GM21619 (cell line): Measurements from ENCODE around the gene CCNYL1.
"Not testable (repeated sequence)": the region's sequence is repeated elsewhere in the genome, so short reads cannot be mapped to it uniquely, and the experiment has no call there.

ENCODE experiments used
- ATAC-seq: cut with Tn5 transposase; IDR thresholded peaks from one replicate; pipeline ENCODE4 v1.9.1; 2021; ENCODE audit not compliant: unreplicated experiment

Gene CCNYL1

DNA sequence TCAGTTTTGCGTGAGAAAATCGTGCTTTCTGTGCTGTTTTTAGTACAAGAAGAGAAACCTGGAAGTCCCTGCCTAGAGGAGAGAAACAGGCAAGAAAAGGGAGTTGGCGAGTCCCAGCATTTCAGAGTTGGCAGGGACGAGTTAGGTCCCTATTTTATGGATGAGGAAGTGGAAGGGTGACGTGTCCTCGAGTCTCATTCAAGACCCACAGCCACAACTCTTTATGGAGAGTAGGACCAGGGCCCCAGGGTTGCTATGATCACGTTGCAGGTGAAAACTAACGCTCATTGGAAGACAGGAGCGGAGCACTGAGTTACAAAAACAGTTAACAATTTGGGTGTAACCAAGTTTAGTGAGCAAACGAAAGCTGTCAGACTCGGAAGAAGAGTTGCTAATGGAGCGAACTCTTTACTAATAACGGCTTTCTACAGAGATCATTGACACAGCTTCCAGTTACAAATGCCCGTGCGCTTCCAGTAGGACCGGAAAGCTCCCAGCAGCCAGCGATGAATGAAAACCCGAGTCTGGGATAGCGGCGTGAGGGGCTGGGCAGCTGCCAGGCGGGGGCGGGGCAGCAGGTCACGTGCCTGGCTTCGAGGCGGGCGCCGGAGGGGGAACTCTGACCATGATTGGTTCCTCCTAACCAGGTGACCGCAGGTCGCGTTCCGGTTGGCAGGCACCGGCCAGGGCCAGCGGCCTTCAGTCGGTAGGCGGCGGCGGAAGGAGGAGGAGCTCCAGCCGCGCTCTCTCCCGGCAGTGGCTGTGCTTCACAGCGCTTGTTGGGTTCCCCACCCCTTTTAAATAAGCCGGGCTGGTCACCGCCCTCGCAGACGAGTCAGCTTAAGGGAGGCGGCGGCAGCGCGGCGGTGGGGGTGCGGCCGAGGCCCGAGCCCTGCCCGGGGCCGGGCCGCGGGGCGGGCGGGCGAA, at the start of gene CCNYL1:
Gene CCNYL1 (plus strand): TSS at position 827 of the 927 bp plus-strand sequence. CDS start 257 bp downstream, outside the sequence.
- peak; percentile 96 for ATAC-seq

DNA sequence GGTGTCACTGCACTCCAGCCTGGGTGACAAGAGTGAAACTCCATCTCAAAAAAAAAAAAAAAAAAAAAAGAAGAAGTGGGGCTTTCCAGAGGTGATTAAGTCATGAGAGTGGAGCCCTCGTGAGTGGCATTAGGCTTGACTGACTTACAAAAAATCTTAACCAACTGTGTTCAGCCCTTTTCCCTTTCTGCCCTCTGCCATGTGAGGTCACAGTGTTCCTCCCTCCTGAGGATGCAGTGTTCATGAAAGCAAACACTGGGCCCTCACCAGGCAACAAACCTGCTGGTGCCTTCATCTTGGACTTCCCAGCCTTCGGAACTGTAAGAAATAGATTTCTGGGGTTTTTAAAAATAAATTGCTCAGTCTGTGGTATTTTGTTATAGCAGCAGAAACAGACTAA, 49.2 kb upstream of the CCNYL1 start:
- peak; percentile 91 for ATAC-seq

DNA sequence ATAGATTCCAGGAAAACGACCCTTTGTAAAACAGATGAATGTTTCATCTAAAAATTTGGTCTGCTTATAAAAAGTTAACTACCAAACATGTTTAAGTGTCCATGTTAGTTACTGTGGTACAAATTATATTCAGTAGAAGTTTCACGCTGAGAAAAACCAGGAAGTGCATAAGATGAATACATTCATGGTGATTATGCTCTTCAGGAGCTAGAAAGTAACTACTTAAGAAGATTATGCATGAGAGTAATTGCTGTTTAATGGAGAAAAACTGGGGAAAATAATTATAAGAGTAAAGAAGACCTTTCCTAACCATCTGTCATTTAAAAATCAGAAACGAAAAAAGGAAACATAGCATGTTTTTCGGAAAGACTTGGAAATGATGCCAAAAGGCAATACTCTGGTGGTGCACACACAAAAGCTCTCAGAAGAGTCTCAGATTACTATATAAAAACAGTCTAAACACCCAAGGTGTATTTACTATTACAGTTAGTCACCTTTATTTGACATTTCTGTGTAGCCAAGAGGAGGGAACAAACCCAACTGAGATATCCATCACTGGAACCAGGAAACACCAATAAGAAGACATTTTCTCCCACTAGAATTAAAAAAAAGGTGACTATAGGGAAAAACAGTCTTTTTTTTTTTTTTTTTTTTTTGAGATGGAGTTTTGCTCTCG, 47.4 kb upstream of the CCNYL1 start:
- no peak for ATAC-seq

DNA sequence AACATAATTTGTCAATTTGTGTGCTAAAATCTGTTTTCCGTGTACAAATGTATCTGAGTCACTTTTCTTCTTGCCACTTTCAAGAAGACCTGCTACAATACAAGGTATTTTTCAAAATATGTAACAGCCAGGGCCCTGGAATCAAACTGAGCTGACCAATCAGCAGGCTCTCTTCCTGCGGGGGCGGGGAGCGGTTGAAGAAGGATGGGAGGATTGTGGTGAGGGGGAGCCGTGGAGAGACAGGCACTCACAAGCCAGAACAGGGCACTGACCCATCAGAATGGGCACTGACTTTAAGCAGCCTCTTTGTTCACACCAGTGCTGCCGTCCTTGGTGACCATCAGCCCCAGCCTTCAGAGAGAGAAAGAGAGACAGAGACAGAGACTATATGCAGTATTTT, 40.6 kb upstream of the CCNYL1 start:
- no peak for ATAC-seq

DNA sequence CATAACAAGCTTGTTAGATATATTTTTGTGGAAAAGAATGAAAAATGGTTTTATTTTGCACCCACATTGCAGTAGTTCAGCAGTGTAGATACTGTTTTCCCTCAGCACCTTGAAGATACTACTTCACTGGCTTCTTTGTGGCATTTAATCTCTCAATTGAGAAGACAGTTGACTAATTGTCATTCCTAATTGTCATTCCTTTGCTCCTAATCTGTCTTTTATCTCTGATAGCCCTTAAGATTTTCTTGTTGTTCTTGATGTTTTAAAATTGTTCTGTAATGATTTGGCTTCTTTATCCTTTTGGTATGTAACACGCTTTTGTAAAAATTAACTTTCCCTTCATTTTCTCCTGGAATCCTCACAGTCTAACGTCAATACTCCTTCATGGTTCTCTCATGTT, 38.0 kb upstream of the CCNYL1 start:
- ATAC-seq: no peak

DNA sequence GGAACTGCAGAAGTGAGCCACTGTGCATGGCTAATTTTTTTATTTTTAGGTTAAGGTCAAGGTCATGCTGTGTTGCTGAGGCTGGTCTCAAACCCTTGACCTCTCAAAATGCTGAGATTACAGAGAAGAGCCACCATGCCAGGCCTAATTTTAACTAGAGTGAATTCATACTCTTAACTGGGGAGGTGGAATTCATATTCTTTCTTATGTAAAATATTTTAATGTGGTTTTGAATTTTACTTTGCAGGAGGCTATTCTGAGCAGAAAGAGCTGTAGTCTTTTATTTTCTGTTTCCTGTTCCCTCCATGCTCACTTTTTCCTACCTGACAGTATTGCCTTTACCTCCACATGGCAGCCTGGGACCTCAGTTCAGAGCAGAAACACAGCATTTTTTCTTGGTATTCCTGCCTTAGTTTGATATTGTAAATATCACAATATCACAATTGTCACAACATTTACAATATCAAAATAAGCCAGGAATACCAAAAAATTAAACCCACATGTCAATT, 37.1 kb upstream of the CCNYL1 start:
- no peak for ATAC-seq

DNA sequence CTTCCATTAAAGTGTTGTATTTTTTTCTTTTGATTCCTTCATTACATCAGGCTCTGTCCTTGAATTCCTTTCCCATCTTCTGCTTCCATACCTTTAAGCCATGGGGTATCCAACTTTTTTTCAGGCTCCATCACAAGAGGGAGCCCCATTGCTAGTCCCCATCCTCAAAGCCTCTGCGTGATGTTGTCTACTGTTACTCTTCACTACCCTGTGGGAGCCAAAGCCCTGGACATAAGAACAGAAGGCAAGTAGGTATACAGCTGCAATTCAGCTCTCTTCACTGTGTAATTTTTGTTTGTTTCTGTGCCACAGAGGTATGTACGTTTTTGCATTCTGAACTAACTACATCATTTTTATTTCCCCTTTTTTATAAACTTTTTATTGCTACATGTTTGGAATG, 36.6 kb upstream of the CCNYL1 start:
- ATAC-seq: no peak

DNA sequence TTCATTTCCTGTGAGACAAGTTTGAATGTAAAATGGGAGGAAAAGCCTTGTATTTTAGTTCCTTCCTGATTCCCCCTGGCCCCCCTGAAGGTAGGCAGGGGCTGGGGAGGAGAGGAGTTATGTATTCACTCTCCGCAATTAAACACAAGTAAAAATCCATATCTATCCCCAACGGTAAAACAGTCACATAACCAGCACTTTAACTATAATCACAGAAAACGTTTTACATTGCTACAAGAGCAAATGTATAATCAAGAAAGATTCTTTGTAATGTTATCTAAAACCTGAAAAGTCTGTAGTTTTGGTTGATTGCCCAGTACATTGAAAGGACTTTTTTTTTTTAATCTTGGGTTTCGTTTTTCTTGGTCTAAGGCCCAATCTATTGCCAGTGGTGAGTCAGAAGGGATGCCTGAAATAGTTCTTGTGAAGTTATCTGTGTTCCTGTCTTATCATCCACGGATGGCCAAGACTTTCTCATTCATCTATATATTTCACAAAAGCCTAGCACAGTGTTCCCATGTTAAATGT, 34.5 kb upstream of the CCNYL1 start:
- ATAC-seq: no peak

DNA sequence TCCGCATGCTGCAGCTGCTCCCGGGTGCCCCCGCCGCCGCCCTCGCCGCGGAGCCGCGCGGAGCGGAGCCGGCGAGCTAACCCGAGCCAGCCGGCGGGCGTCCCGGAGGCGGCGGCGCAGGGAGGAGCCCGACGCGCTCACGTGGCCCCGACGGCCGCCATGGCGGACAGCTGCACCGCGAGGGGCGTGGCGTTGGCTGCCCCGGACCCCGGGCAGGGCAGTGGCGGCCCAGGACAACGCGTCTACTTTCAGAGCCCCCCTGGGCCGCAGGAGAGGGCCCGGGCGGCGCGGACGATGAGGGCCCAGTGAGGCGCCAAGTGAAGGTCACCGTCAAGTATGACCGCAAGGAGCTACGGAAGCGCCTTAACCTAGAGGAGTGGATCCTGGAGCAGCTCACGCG, 30.0 kb upstream of the CCNYL1 start:
- ATAC-seq: no peak

DNA sequence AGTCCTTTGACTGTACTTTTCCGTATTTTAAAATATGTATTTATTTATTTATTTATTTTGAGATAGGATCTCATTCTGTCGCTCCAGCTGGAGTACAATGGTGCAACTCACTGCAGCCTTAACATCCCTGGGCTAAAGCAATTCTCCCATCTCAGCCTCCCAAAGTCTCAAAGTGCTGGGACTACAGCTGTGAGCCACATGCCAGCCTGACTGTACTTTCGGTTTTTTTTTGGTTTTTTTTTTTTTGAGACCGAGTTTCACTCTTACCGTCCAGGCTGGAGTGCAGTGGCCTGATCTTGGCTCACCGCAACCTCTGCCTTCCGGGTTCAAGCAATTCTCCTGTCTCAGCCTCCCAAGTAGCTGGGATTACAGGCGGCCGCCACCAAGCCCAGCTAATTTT, 28.9 kb upstream of the CCNYL1 start:
- no peak for ATAC-seq

DNA sequence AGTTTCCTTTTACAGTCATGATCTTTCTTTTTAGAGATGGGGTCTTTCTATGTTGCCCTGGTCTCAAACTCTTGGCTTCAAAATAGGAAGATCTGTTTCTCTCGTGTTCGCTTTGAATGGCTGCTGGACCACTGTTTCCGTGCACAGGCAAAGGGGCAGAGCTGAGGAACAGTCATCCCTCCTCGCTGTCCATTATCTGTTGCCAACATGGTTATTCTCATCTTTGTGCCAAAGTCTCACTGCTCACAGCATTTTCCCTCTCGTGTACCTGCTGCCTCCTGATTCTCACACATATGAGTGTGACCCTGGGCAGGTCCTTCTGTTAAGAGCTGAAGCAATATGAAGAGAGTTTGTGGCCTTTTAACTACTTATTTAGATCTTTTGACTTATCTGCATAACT, 28.0 kb upstream of the CCNYL1 start:
- no peak for ATAC-seq

DNA sequence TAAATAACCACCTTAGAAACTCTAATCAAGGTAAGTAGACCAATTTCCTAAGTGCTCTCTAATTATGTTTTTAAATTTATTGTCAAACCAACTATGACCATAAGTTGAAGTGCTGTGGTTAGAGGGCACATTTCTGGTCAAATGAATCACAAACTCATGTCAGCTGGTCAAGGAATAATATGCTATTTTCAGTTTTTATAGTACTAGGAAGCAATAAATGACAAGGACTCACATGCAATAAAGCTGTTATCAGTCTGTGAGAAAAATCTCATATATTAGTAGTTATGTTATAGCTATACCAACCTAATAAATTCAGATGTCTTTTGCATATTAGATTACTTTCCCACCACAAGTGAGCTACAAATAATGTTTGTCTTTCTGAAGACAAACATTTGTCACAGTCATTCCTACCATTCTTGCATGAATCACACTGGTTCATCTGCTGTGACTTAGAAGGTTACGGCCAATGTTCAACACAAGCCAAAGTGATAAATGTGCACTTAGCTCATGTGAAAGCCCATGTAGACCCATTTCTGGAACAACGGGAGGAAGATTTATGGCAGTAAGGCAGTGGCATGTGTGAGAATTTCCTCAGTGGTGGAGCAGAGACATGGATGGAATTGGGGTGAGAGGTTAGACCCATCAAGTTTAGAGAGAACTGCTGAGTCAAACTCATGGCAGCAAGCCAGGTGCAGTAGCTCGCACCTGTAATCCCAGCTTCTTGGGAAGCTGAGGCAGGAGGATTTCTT, 27.4 kb upstream of the CCNYL1 start:
- no peak for ATAC-seq

DNA sequence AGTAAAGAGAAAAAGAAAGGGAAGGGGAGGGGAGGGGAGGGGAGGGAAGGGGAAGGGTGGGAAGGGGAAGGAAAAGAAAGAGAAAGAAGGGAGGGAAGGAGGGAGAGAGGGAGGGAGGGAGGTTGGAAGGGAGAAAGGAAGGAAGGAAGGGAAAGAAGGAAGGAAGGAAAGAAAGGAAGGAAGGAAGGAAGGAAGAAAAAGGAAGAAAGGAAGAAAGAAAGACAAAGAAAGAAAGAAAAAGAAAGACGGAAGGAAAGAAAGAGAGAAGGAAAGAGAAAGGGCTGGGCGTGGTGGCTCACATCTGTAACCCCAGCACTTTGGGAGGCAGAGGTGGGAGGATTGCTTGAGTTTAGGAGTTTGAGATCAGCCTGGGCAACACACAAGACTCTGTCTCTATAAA, 24.6 kb upstream of the CCNYL1 start:
- ATAC-seq: no peak

DNA sequence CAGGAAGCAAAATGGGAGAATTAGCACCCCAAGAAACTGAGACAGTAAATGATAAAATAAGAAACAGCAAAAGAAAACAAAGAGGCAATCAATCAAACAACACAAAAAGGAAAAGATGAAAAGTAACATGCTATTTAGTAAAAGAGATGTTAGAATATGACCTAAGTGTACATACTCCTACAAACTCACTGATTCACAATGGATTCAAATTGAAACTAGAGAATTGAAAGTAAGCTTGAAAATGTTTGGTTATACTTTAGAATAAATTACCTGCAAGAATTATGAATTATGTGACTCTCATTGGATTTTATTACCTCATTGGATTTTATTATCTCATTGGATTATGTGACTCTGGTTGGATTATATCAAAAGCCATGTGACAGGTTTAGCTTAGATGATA, 22.8 kb upstream of the CCNYL1 start:
- ATAC-seq: no peak

DNA sequence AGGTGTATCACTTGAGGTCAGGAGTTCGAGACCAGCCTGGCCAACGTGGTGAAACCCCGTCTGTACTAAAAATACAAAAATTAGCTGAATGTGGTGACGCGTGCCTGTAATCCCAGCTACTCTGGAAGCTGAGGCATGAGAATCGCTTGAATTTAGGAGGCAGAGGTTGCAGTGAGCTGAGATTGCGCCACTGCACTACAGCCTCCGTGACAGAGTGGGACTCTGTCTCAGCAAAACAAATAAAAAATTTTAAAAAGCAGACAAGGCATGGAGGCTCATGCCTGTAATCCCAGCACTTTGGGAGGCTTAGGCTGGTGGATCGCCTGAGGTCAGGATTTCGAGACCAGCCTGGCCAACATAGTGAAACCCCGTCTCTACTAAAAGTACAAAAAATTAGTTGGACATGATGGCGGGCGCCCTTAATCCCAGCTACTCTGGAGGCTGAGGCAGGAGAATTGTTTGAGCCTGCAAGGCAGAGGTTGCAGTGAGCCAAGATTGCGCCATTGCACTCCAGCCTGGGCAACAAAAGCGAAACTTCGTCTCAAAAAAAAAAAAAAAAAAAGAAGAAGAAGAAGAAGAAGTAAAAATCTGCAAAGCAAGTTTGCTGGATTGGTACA, 20.5 kb upstream of the CCNYL1 start:
- not testable (repeated sequence) for ATAC-seq

DNA sequence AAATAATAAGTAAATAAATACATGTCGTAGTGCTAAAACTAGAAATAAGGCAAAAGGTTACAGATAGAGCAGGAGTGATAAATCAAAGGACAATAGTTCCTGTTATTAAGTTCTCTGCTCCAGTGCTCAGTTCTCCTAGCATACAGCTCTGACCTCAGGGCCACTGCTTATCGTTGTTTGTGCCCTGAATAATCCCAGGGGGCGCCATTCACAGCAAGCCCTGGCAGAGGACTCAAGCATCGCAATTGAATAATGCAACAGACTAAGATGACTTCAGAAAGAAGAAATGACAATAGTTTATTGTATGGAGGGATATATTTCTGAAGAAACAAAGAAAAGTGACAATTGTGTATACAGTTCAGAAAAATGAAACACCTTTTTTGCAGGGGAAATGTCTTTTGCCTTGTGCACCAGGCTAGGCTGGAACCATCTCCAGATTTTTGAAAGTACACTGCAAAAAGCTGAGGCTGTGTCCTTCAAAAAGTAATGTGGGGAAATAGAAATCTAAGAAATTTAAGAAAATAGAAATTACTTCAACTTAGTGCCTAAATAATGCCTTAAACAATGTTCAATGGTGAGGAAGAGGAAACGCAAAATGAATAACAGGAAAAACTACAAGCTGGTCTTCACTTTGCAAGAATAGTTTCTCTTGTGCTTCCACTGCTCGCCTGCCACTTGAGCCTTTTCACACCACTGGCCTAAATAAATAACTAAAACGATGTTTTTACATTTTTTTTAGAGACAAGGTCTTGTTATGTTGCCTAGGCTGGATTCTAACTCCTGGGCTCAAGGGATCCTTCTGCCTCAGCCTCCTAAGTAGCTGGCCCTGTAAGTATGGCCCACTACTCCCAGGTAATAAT, 19.0 kb upstream of the CCNYL1 start:
- ATAC-seq: no peak

DNA sequence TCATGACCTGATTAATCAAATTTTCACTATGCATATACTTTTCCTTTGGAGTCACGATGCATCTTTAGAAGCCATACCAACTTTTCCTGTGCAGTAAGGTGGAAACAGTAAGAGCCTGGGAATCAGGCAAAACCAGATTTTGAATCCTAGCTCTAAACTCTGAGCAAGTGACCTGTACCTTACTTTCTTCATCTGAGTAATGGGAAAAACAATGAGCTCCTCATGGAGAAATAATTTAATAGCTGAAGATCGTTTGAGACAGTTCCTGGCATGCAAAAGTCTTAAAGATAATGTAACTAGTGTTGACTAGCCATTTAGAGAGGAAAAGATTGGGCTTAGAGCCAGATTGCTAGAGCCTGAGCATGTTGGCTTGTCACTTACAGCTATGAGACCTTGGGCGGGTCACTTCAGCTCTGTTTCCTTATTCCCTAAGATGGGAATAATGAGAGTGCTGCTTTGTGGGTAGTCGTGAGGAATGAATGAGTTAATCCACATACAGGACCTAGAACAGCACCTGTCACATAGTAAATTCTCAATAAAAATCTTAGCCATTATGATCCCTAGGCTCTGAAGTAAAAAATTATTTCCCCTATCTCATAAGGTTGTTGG, 17.7 kb upstream of the CCNYL1 start:
- ATAC-seq: no peak

DNA sequence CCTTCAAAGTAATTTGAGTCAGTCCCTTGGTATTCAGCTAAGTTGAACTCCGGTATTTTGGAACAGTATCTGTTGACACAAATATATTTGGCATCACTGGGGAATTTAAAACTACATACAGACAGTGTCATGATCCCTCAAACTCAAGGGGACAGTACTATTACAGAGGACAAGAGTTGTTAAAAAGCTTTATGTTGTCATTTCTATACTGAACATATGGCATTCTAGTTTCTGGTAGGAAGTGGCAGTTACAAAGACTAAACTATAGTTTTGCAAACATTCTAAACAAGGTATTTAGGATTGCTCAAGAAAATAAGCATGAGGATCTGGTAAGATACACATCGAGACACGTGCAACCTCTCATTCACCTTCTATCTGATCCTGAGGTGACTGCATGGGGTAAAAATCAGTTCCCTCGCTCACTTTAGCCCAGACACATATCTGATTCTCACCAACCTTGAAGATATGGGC, 16.6 kb upstream of the CCNYL1 start:
- no peak for ATAC-seq

DNA sequence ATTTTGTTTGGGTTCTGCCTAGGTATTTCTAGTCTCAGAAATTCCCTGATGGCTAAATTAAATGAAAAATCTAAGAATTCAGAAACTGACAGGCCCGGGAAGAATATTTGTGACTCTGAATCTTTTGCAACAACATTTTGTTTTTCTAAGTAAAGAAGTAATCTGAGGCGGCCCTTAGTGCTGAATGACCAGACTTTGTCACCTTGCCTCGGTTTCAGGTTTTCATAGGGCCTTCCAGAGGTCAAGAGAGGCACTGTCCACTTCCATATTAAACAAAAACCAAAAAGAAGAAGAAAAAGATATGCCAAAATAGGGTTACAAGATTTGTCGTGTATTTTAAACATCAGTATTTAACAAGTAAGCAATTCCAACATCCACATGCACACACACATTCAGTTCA, 16.1 kb upstream of the CCNYL1 start:
- no peak for ATAC-seq
